CD4-positive, alpha-beta T cell treated with Interleukin-2 at 100 ng/mL for 4 hours (primary cell): ENCODE results near the gene CUTC.

ENCODE experiments used
- DNase-seq: peaks from one replicate; pipeline ENCODE4 v3.0.0-alpha.2; 2020; ENCODE audit warnings: low spot score

CUTC gene

GRCh38 chr10:99784016-99784726 lies 52.1 kb downstream of the CUTC start:
- DNase-seq = no peak

GRCh38 chr10:99784727-99785441 lies 52.9 kb downstream of the CUTC start:
- no peak for DNase-seq

GRCh38 chr10:99785646-99786045 lies 53.6 kb downstream of the CUTC start:
- no peak for DNase-seq

- DNase-seq = no peak
Measured at GRCh38 chr10:99787311-99787710, 55.3 kb downstream of the CUTC start.

GRCh38 chr10:99787782-99788445 lies 55.9 kb downstream of the CUTC start:
- no peak for DNase-seq

- DNase-seq = no peak
Measured at GRCh38 chr10:99788598-99789256, 56.7 kb downstream of the CUTC start.

GRCh38 chr10:99791831-99792230 lies 59.8 kb downstream of the CUTC start:
- no peak for DNase-seq

- no peak for DNase-seq
Measured at GRCh38 chr10:99793819-99794218, 61.8 kb downstream of the CUTC start.

- no peak for DNase-seq
Measured at GRCh38 chr10:99796928-99797327, 64.9 kb downstream of the CUTC start.

- DNase-seq = no peak
Measured at GRCh38 chr10:99798031-99798430, 66.0 kb downstream of the CUTC start.

GRCh38 chr10:99798920-99799319 lies 66.9 kb downstream of the CUTC start:
- DNase-seq = no peak

- no peak for DNase-seq
Measured at GRCh38 chr10:99799613-99800012, 67.6 kb downstream of the CUTC start.

- DNase-seq = no peak
Measured at GRCh38 chr10:99804471-99804870, 72.4 kb downstream of the CUTC start.

GRCh38 chr10:99805190-99805589 lies 73.2 kb downstream of the CUTC start:
- no peak for DNase-seq
